ENCODE data around the gene PGM2L1.

- TF ChIP-seq CTCF (IDR thresholded peaks at IDR 0.05; ENCODE audit: insufficient read depth, low read length, poor library complexity, severe bottlenecking) (no peak), EZH2phosphoT487 (conservative IDR thresholded peaks at IDR 0.05; ENCODE audit: low read length) (no peak)
Observed at GRCh38 chr11:74354036-74354435, 44.2 kb downstream of the PGM2L1 start.
